Measurements from ENCODE around the gene C18orf54.

Gene C18orf54

GRCh38 chr18:54387631-54388030, 29.9 kb downstream of the C18orf54 start:
- no peak overlapping the region for H3K4me3 ChIP-seq (replicated peaks in 1 of 2; ENCODE audit: low read depth in 2 of 2, low read length in 2 of 2)
- TF ChIP-seq CTCF (IDR thresholded peaks at IDR 0.05; ENCODE audit: low read depth, low read length), result no peak
- peak in 1 of 2 donors; percentile 31 for DNase-seq (ENCODE audit: low read depth in 2 of 2)

- DNase-seq (ENCODE audit: low read depth in 2 of 2), result peak; percentile 79 to 91
- TF ChIP-seq CTCF (IDR thresholded peaks at IDR 0.05; ENCODE audit: low read depth, low read length), result no peak
- no peak overlapping the region for H3K4me3 ChIP-seq (replicated peaks in 1 of 2; ENCODE audit: low read depth in 2 of 2, low read length in 2 of 2)
Measured at GRCh38 chr18:54388203-54389142, 30.8 kb downstream of the C18orf54 start.

GRCh38 chr18:54389143-54389505, 31.4 kb downstream of the C18orf54 start:
- TF ChIP-seq CTCF (IDR thresholded peaks at IDR 0.05; ENCODE audit: low read depth, low read length), result no peak
- H3K4me3 ChIP-seq (replicated peaks in 1 of 2; ENCODE audit: low read depth in 2 of 2, low read length in 2 of 2), result no peak overlapping the region
- no peak for DNase-seq (ENCODE audit: low read depth in 2 of 2)

GRCh38 chr18:54390838-54391237, 33.1 kb downstream of the C18orf54 start:
- H3K4me3 ChIP-seq (replicated peaks in 1 of 2; ENCODE audit: low read depth in 2 of 2, low read length in 2 of 2), result no peak overlapping the region
- TF ChIP-seq CTCF (IDR thresholded peaks at IDR 0.05; ENCODE audit: low read depth, low read length), result no peak
- no peak for DNase-seq (ENCODE audit: low read depth in 2 of 2)

- no peak overlapping the region for H3K4me3 ChIP-seq (replicated peaks in 1 of 2; ENCODE audit: low read depth in 2 of 2, low read length in 2 of 2)
- peak; percentile 67 for TF ChIP-seq CTCF (IDR thresholded peaks at IDR 0.05; ENCODE audit: low read depth, low read length)
- DNase-seq (ENCODE audit: low read depth in 2 of 2), result peak; percentile 78 to 81
Measured at GRCh38 chr18:54392543-54393023, 34.9 kb downstream of the C18orf54 start.

GRCh38 chr18:54393648-54394294, 36.1 kb downstream of the C18orf54 start:
- DNase-seq (ENCODE audit: low read depth in 2 of 2), result no peak
- H3K4me3 ChIP-seq (replicated peaks in 1 of 2; ENCODE audit: low read depth in 2 of 2, low read length in 2 of 2), result no peak overlapping the region
- TF ChIP-seq CTCF (IDR thresholded peaks at IDR 0.05; ENCODE audit: low read depth, low read length), result no peak

Data from cardiac fibroblast (primary cell).